Peyer's patch (tissue), 4 donors: ENCODE measurements around the gene RGMA. TPM values are rescaled to one million over a fixed set of nuclear protein-coding genes. Genes with fewer than 3 reads are reported as not detected.

Source experiments
- DNase-seq, 3 donors: peaks; one replicate each; pipeline ENCODE4 v3.0.0-alpha.2; 2017 to 2019
- H3K27ac ChIP-seq, 4 donors: fragments of 200-600 bp; sonication (generic); one replicate each; pipeline ENCODE4 v1.5.1; 2016 to 2019
- H3K27me3 ChIP-seq, 2 donors: fragments of 200-600 bp; sonication (generic); one replicate each; pipeline ENCODE4 v1.5.1; 2019
- H3K36me3 ChIP-seq, 3 donors: fragments of 200-600 bp; sonication (generic); one replicate each; pipeline ENCODE4 v1.5.1; 2016 to 2019
- H3K4me1 ChIP-seq, 4 donors: fragments of 200-600 bp; sonication (generic); one replicate each; pipeline ENCODE4 v1.5.1; 2016 to 2019
- H3K4me3 ChIP-seq, 4 donors: fragments of 200-600 bp; sonication (generic); 1 replicate in 3 of 4; 2 replicates in 1 of 4; pipeline ENCODE4 v1.5.1; 2016 to 2019; ENCODE audit warnings: mild to moderate bottlenecking in 1 of 4
- H3K9me3 ChIP-seq, 4 donors: fragments of 200-600 bp; sonication (generic); one replicate each; pipeline ENCODE4 v1.5.1; 2016 to 2019; ENCODE audit warnings: mild to moderate bottlenecking in 1 of 4
- POLR2A ChIP-seq, 2 donors: fragments of 450-650 bp; IDR thresholded peaks; one replicate each; pipeline ENCODE4 v1.5.1; 2017; ENCODE audit warnings: antibody characterized with exemption in 2 of 2, mild to moderate bottlenecking in 2 of 2, moderate library complexity in 2 of 2
- total RNA-seq, 4 donors: library from RNA; depleted of rRNA; stranded (reverse); fragments of >200 nt; gene quantifications; one replicate each; pipeline ENCODE4 v1.1.0, GENCODE V29; 2016
- TF ChIP-seq, protein P1 (sequence below), 6 experiments: fragments of 450-650 bp in 4 of 6; fragments of 200-600 bp in 2 of 6; sonication (generic) in 1 of 6; IDR thresholded peaks; one replicate each; pipeline ENCODE4 v1.5.1; 2017 to 2019; ENCODE audit warnings: antibody characterized with exemption in 6 of 6, mild to moderate bottlenecking in 3 of 6, moderate library complexity in 1 of 6

Gene RGMA
- total RNA-seq, 4 donors from 2014 or later, result 1.8 to 18.8 (median 9.3) TPM

DNA sequence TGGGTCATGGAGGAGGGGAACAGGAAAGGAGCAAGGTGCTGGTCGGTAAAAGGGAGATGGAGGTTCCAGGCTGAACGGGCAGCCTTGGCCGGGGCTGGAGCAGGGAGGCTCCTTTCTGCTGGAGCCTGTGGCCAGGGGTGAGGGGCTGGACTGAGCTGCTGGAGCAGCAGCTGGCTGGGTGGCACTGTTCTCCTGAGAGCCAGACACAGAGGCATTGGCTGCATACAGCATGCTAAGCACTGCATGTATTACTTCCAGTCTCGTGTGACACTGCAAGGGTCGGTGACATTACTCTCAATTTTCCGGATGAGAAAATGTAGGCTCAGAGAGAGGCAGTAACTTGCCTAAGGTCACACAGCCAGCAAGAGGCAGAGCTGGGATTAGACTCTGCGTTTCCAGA, 42.3 kb downstream of the RGMA start:
- H3K36me3 ChIP-seq, result peaks cover 0 to 8% (median 0%) of the 10 kb centered on the region in 3 donors
- H3K27me3 ChIP-seq, result no peaks in the 10 kb centered on the region
- TF ChIP-seq POLR2A (IDR thresholded peaks at IDR 0.05), result no peak
- TF ChIP-seq, protein P1, sequence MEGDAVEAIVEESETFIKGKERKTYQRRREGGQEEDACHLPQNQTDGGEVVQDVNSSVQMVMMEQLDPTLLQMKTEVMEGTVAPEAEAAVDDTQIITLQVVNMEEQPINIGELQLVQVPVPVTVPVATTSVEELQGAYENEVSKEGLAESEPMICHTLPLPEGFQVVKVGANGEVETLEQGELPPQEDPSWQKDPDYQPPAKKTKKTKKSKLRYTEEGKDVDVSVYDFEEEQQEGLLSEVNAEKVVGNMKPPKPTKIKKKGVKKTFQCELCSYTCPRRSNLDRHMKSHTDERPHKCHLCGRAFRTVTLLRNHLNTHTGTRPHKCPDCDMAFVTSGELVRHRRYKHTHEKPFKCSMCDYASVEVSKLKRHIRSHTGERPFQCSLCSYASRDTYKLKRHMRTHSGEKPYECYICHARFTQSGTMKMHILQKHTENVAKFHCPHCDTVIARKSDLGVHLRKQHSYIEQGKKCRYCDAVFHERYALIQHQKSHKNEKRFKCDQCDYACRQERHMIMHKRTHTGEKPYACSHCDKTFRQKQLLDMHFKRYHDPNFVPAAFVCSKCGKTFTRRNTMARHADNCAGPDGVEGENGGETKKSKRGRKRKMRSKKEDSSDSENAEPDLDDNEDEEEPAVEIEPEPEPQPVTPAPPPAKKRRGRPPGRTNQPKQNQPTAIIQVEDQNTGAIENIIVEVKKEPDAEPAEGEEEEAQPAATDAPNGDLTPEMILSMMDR (IDR thresholded peaks at IDR 0.05), result no peak
- no peak for DNase-seq
- H3K9me3 ChIP-seq, result no peaks in the 10 kb centered on the region
- no peak overlapping the region for H3K4me3 ChIP-seq
- H3K27ac ChIP-seq, result no peak overlapping the region
- no peaks in the 10 kb centered on the region for H3K4me1 ChIP-seq

DNA sequence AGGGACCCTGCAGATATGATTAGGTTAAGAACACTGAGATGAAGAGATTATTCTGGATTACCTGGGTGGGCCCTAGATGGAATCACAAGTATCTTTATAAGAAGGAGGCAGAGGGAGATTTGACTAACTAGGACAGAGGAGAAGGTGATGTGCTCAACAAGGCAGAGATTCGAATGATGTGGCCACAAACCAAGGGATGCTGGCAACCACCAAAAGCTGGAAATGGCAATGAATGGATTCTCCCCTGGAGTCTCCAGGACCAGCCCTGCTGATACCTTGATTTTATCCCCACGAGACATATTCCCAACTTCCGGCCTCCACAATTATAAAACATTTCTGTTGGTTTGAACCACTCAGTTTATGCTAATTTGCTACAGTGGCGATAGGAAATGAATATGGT, 42.9 kb downstream of the RGMA start:
- TF ChIP-seq, protein P1 (IDR thresholded peaks at IDR 0.05), result no peak
- TF ChIP-seq POLR2A (IDR thresholded peaks at IDR 0.05), result no peak
- no peaks in the 10 kb centered on the region for H3K27me3 ChIP-seq
- no peaks in the 10 kb centered on the region for H3K4me1 ChIP-seq
- DNase-seq, result no peak
- H3K4me3 ChIP-seq, result no peak overlapping the region
- no peaks in the 10 kb centered on the region for H3K9me3 ChIP-seq
- peaks cover 0 to 8% (median 0%) of the 10 kb centered on the region in 3 donors for H3K36me3 ChIP-seq
- H3K27ac ChIP-seq, result no peak overlapping the region

DNA sequence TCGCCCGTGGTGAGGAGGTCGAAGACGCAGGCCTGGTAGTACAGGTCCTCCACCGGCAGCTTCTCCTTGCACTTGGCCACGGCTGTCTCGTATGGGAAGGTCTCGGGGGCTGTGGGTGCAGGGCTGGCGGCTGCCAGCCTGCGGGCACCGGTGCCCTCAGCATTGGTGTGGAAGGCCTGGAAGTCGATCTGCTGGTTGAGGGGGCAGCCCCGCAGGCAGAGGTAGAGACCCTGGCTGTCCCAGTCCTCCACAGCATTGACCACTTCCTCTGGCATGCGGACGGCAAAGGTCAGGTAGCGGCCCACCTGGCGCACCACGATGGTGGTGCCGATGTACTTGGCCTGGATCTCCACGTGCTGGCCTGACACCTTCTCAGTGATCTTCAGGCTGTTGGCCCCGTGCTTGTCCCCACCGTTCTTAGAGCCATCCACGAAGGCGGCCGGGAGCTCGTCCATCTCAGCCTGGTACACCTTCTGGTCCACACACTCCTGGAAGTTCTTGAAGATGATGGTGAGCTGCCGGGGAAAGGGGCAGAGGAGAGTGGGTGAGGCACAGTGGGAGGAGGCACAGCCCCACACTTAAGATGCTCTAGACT, 43.7 kb downstream of the RGMA start:
- Histone ChIP-seq H3K4me3 (no peak overlapping the region), H3K27ac (no peak overlapping the region), H3K27me3 (no peaks in the 10 kb centered on the region), H3K4me1 (no peaks in the 10 kb centered on the region), H3K36me3 (peaks cover 0 to 8% (median 0%) of the 10 kb centered on the region in 3 donors), H3K9me3 (no peaks in the 10 kb centered on the region)
- no peak for DNase-seq
- no peak for TF ChIP-seq POLR2A (IDR thresholded peaks at IDR 0.05)
- TF ChIP-seq, protein P1 (IDR thresholded peaks at IDR 0.05), result no peak

DNA sequence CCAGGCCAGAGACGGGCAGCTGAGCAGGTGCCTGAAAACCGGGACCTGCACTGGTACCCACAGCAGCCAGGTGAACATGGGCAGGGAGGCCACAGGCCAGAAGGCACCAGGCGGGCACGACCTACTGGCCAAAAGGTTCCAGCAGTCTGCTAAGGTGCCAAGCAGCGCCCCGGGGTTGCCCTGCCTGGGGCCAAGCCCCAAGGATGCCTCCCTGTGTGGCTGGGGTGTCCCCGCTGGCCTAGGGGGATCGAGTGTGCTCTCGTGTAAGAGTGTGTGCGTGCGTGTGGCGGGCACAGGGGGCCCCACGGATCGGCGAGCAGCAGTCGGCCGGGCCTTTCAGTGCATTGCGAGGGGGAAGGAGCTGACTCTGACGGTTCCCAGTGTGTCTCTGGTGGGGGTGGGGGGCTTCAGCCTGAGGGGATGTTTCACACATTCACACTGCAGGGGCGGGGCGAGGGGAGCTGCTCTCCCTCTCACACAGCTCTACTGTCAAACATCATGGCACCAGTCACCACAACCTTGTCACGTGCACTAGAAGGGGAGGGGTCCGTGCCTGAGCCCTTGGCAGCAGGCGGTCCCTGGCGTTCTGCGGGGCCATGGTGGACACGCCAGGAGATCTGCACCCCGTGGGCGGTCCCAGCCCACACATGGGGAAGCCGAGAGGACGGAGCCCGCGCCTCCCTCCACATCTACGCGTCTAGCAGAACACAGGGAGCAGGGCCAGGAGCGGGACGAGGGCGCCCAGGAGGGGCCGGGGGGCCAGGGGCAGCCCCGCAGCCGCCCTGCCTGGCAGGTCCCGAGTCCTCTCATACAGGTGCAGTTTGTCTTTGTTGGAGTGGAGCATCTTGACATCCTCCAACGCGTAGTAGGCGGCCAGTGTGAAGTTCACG, 44.5 kb downstream of the RGMA start:
- Histone ChIP-seq H3K4me1 (no peaks in the 10 kb centered on the region), H3K36me3 (peaks cover 0 to 8% (median 0%) of the 10 kb centered on the region in 3 donors), H3K9me3 (no peaks in the 10 kb centered on the region), H3K4me3 (no peak overlapping the region), H3K27ac (no peak overlapping the region), H3K27me3 (no peaks in the 10 kb centered on the region)
- TF ChIP-seq, protein P1 (IDR thresholded peaks at IDR 0.05), result no peak
- TF ChIP-seq POLR2A (IDR thresholded peaks at IDR 0.05), result no peak
- no peak for DNase-seq

DNA sequence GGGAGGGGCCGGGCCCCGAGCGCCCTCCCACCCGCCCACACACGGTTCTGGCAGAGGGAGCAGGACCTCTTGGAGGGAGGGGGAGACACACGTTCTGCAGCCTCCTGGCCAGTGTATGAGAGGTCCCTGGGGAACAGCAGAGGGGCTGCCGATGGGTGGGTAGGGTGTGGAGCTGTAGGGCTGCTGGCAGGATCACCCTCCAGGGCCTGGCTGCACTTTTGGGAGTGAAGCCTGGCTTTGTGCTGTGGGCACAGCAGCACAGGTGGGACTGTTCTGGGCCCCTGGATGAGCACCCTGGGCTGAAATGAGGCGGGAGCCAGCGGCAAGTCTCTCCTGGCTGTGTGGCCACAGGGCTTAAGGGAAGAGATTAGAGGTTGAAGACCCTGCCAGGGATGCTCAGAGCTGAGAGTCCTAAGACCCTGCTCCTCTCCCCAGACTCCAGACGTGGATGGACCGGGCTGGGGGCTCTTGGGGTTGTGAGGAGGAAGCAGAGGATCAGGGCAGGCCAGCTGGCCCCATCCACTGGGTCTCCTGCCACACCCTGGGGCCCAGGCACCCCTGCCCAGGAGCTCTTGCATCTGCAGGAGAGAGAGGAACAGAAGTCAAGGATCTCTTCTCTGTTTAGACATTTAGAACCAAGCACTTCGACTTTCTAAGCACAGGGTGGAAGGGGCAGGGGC, 45.2 kb downstream of the RGMA start:
- no peak overlapping the region for H3K4me3 ChIP-seq
- H3K36me3 ChIP-seq, result peaks cover 0 to 8% (median 0%) of the 10 kb centered on the region in 3 donors
- no peaks in the 10 kb centered on the region for H3K27me3 ChIP-seq
- no peak for DNase-seq
- no peaks in the 10 kb centered on the region for H3K9me3 ChIP-seq
- no peaks in the 10 kb centered on the region for H3K4me1 ChIP-seq
- no peak for TF ChIP-seq POLR2A (IDR thresholded peaks at IDR 0.05)
- TF ChIP-seq, protein P1 (IDR thresholded peaks at IDR 0.05), result no peak
- H3K27ac ChIP-seq, result no peak overlapping the region
